NCI-H2196 (cell line): ENCODE measurements around the gene QRFP.
"Not testable (repeated sequence)": the region's sequence is repeated elsewhere in the genome, so short reads cannot be mapped to it uniquely, and the experiment has no call there.

ENCODE experiments used
- DNase-seq: peaks from one replicate; lab custom pipeline; 2025; ENCODE audit not compliant: unreplicated experiment; lab: John Stamatoyannopoulos, UW

Gene QRFP

DNA sequence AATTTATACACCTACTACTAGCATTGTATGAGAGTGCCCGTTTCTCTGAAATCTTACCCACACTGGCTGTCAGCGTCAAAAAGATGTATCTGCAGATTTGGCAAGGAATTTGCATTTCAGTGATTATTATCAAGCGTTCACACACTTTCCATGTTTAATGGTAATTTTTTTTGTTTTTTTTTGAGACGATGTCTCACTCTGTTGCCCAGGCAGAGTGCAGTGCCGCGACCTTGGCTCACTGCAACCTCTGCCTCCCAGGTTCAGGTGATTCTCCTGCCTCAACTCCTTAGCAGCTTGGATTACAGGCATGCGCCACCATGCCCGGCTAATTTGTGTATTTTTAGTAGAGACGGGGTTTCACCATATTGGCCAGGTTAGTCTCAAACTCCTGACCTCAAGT is 47.3 kb downstream of the QRFP start:
- DNase-seq, result no peak

DNA sequence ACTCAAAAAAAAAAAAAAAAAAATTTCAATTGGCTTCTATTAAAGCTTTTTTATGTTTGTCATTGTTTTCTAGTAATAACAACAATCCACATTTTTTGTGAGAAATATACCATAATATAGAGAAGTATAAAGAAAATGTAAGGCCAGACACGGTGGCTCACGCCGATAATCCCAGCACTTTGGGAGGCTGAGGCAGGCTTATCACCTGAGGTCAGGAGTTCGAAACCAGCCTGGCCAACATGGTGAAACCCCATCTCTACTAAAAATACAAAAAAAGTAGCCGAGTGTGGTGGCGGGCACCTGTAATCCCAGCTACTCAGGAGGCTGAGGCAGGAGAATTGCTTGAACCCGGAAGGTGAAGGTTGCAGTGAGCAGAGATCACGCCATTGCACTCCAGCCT is 48.1 kb downstream of the QRFP start:
- not testable (repeated sequence) for DNase-seq

DNA sequence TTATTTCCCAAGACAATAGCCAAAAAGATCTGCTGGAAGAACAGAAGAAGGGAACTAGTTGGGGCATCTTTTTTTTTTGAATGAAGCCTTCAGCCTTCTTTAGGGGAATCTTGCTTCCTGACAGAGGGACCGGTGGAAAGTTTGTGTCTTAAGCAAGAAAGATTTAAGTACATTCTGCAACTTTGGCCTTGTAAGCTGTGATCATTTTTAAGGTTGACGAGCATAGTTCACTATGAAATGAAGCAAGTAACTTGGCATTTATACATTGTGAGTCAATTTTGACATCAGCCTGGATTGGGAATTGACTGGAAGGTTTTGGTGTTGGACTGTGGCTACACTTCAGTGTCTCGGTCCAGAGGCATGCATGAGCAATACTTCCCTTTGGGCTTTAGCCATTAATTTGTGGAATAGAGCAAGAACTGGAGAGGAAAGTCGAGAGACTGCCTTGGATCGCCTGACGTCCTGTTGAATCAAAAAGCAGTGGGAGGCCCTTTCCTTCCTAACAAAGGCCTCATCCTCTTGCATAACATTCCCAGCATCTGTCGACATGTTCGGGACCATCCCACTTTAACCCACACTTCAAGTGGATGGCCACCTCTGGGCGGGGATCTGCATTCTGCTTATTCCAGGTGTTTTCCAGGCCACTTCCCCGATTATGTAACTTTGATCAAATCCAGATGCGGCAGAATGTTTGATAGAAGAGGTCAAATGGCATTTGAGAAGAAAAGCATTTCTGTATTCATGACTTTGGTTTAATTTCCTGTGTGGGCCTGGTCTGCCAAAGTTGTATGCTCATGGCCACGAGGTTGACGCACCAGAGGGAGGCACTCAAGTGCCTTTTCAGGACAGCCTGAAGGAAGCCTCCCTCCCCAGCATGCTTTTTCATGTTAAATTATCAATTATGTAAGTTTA is 49.0 kb downstream of the QRFP start:
- DNase-seq, result no peak

DNA sequence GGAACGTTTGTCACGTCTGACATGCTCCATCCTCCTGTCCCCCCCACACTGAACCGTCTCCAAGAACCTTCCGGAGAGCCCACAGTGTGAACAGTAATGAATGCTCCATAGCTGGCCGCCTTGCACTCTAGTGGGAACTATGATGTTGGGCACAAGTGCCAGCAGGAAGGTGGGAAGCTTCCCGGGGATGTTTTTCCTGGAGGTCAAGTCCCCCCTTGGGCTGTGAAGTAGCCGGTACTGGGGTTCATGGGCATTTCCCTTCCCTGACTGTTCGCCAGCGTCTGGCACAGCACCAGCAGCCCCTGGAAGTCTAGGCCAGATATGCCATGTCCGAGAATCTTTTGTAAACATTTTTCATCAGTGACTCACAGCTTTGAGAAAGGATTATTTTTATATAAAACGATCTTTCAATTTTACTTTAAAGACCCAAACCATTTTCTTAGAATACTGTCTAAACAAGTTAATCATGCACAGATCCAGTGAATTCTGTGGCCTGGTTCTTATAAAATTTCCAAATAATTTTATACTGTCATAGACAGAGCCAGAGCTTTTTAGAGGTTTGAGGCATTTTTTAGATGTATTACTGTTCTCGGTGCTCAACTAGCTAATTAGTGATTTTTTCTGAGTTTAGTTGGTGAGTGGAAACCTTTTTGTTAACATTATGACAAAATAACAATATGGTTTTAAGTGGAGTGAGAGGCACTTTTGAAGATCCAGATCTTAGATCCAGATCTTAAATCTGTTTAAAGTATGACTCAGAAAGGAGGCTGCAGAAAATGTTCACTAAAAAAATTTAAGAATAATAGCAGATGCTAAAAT is 49.9 kb downstream of the QRFP start:
- no peak for DNase-seq

DNA sequence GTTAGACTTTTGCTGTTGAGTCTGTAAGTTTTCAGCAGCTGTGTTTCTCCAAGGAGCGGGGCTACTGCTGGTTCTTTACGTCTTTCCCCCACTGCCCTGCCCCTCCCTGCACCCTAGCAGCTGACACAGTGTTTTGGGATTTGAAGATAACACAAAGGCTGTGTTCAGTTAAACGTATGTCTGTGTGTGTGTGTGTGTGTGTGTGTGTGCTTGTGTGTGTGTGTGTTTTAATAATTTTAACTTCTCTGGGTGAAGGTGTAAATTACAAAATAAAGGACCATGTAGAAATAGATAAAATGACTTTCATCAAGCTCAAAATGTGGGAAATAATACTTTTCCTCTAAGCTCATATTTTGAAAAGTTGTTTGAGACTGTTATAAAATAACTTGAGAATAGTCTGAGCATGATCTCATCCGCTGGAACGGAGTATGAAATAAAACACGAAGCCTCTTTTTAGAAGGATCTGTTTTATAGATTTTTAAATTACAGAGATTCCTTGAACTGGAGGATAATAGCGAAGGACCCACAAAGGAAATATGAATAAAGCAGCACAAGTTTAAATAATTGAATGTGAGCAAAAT is 50.6 kb downstream of the QRFP start:
- no peak for DNase-seq

DNA sequence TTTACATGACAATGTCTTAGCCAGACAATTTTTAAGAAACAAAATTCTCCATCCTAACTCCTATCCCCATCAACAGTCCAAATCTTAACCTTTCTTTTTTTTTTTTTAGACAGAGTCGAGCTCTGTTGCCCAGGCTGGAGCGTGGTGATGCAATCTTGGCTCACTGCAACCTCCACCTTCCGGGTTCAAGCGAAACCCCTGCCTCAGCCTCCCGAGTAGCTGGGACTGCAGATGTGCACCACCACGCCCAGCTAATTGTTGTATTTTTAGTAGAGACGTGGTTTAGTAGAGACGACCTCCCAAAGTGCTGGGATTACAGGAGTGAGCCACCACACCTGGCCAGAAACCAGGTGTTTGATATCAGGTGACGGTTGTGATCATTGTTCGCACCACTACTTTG is 51.4 kb downstream of the QRFP start:
- no peak for DNase-seq

DNA sequence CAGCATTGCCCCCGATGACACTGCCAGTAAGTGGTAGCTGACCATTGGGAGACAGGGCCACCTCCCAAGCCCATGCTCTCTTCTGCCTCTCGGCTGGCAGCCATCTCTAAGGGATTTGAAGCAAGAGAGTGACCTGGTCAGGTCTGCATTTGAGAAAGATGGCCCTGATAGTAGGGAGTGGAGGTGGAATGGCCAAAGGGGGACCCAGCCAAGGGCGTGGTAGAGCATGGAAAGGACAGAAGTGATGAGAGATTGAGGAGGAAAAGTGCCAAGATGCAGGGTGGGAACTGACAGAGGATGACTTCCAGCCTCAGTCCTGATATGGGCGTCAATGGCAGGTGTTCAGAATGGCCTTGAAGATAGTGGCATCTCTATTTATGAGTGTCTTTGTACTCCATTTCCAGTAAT is 52.6 kb downstream of the QRFP start:
- DNase-seq, result no peak

DNA sequence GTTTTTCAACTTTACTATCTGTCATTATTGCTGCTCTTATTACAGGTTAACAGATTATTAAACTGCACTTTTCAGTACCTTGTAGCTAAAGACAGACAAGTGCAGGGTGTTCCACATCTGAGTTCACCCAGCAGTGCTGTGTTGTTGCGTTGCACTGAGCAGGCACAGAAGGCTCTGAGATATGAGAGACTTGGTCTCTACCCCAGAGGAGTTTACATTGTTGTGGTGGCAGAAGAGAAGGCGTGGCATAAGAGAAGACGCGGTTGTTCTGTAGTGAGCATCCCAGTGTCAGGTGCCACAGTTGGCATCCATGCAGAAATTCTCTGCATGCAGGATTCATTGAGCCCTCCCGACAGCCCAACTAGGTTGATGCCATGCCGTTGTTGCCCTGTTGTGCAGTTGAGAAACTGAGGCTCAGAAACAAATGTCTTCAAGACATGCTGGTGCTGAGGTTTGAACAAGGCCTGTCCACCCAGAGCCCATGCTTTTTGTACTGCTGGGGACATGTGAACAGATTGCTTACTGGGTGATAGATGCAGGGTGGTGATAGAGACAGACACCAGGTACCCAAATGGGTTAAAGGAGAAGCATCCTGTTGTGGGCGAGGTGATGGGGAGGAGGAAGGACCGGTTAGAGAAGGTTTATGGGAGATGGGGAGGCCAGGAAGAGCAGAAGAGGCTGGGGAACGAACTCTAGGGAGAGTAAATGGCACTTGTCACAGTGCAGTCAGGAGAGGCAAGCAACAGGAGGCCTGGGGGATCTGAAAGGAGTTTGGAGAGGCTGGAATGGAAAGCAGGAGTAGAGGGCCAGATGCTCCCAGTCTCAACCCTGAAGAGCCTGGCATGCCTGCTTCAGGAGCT is 53.3 kb downstream of the QRFP start:
- no peak for DNase-seq
